ENCODE results near the gene ADA.
"Not testable (repeated sequence)": the region's sequence is repeated elsewhere in the genome, so short reads cannot be mapped to it uniquely, and the experiment has no call there.

ADA gene

GRCh38 chr20:44678990-44679611 lies 27.6 kb upstream of the ADA start:
- DNase-seq (ENCODE audit: low read depth): no peak

GRCh38 chr20:44678242-44678641 lies 26.7 kb upstream of the ADA start:
- no peak for DNase-seq (ENCODE audit: low read depth)

- DNase-seq (ENCODE audit: low read depth): not testable (repeated sequence)
Measured at GRCh38 chr20:44672318-44672902, 20.9 kb upstream of the ADA start.

DNA sequence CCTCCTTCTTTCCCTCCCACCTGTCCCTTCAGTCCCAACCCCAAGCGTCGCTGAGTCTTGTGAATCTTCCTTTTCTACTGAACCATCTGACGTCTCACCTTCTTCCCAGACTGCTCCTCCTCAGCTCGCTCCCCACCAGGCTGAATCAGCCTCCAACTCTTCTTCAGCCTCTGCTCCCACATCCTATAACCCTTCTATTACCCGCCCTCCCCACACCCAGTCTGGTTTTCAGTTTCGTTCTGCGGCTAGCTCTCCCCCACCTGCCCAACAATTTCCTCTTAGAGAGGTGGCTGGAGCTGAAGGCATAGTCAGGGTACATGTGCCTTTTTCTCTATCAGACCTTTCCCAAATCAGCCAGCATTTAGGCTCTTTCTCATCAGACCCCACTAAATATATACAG lies 20.0 kb upstream of the ADA start:
- not testable (repeated sequence) for DNase-seq (ENCODE audit: low read depth)

GRCh38 chr20:44670851-44671250 lies 19.4 kb upstream of the ADA start:
- not testable (repeated sequence) for DNase-seq (ENCODE audit: low read depth)

DNA sequence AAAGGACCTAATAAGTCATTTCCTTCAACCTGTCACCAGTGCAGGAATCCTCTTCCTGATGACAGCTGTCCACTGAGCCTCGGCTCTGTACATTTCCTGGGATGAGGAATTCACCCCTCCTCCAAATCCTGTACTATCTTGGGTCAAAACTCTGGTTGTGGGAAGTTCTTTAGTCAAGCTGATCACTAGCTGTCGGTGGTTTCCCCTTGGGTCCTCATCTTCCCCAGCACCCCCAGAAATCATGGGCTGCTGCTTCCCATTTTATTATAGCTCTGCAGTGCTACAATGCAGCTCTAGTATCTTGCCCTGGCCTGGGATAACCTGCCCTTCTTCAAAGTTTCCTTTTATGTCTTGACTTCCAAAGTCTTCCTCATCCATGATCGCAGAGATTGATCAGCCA lies 14.6 kb upstream of the ADA start:
- no peak for DNase-seq (ENCODE audit: low read depth)

GRCh38 chr20:44664131-44664530 lies 12.6 kb upstream of the ADA start:
- DNase-seq (ENCODE audit: low read depth): no peak

DNA sequence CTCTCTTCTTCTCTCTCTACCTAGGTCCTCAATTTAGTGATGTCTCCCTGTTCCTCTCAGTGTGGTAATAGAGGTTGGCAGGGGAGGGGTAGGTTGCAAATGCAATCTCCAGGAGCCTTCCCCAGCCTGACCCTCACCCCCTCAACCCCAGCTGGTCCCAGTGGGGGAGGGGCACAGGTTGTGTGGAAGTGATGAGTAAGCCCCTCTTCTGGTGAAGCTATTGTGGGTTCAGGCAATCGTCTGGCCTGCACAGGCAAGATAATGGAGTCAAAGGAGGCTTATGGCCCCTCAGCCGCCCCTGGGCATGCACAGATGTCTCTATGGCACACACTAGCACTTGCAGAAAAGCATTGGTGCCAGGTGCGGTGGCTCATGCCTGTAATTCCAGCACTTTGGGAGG lies 10.8 kb upstream of the ADA start:
- no peak for DNase-seq (ENCODE audit: low read depth)

DNA sequence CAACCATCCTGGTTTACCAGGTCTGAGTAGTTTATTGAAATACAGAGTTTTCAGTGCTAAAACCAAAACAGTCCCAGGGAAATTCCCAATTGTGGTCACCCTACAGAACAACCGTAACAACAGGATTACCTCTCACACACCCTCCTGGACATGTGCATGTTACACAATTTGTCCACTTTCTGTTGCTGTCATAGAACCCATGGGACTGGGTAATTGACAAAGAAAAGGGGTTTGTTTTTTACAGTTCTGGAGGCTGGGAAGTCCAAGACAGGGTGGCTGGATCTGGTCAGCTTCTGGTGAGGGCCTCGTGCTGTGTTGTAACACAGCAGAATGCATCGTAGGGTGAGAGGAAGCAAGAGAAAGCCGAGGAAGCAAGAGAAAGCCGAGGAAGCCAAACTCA lies 9.1 kb upstream of the ADA start:
- DNase-seq (ENCODE audit: low read depth): no peak

DNA sequence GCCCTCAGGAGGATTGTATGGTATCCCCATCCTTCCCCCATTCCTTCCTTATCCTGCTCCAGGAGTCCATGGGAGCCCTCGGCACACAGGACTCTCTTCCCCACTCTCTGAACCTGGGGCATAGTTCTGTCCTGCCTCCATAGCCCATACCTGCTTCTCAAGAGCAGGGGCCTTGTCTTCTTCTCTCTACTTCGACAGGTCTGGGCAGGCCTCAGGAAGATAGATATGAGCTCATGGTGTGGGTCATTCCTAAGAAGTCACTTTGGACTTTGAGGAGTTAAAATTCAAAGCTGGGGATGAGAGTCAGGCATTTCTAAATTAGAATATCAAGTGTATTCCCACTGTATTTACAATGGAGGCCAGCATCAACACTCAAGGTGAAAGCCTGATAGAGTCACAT lies 8.4 kb upstream of the ADA start:
- DNase-seq (ENCODE audit: low read depth): no peak

GRCh38 chr20:44658810-44659209 lies 7.3 kb upstream of the ADA start:
- DNase-seq (ENCODE audit: low read depth): no peak

DNA sequence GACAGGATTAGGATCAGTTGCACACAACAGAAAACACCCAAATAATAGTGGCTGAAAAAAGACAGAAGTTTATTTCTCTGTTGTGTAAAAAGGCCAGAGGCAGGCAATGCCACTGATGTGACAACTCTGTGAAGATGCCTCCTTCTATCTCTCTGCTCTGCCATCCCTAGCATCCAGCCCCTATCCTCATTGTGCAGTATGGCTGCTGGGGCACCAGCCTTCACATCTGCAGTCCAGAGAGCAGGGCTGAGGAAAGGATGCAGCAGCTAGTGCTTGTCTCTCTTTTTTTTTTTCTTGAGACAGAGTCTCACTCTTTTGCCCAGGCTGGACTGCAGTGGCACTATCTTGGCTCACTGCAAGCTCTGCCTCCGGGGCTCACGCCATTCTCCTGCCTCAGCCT lies 6.4 kb upstream of the ADA start:
- no peak for DNase-seq (ENCODE audit: low read depth)

DNA sequence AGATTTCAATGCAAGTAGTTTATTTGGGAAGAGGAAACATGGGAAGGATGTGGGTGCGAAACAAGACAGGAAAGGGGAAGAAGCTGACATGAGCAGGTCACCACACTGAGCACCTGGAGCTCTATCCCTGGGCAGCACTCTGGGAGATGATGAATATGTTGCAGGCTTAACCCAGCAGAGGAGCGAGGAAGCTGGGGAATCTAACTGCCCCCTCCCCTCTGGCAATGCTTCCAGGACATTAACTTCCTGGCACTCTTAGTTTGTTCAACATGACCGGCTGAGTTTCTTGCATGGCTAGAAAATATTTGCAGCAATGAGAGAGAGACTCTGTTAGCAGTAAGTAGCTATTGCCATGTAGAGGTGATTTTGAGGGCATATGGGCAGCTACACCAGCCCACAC lies 4.9 kb upstream of the ADA start:
- no peak for DNase-seq (ENCODE audit: low read depth)

- not testable (repeated sequence) for DNase-seq (ENCODE audit: low read depth)
Measured at GRCh38 chr20:44654210-44654609, 2.7 kb upstream of the ADA start.

DNA sequence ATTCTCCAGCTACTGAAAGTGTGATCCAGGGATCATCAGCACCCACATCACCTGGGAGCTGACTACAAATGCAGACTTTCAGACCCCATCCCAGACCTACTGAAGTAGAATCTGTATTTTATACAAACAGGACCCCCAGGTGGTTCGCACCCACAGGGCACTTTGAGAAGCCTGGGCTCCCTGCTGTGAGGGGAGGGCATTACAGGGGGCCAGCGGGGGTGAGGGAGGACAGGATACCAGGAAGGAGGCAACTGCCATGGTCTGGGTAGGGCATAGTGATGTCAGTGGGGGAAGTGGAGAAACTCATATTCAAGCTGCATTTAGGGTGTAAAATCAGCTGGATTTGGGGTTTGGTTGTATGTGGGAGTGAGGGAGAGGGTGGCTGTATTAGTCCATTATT lies 2.0 kb upstream of the ADA start:
- no peak for DNase-seq (ENCODE audit: low read depth)

- no peak for DNase-seq (ENCODE audit: low read depth)
Measured at GRCh38 chr20:44651434-44651683, 140 bp downstream of the ADA start.

DNA sequence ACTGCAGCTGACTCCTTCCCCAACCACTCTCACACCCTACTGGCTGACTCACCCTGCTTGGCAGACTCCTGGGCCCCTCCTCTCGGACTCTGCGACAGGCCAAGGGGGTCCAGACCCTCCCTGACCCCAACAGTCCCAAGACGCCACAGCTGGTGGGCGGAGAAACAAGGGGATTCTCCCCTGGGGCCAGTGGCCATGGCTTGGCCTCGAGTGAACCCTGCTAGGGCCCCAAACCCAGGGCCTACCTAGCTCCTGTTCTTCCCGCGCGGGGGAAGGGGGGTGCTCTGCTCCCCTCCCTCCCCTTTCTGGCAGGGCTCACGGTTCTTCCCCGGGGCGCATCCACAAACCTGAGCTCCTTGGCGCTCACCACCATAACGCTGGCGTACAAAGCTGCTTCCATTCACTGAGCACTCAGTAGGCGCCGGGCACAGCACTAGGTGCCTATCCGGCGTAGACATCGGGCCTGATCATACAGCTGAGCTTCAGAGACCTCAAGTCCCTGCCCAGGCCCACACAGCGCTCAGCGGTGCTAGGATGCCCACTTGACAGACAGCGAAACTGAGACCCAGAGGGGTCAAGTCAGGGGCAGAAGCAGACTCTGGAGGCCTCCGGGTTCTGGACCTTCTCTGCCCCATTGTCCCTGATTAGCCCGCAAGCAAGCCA lies 597 bp downstream of the ADA start:
- DNase-seq (ENCODE audit: low read depth): no peak

DNA sequence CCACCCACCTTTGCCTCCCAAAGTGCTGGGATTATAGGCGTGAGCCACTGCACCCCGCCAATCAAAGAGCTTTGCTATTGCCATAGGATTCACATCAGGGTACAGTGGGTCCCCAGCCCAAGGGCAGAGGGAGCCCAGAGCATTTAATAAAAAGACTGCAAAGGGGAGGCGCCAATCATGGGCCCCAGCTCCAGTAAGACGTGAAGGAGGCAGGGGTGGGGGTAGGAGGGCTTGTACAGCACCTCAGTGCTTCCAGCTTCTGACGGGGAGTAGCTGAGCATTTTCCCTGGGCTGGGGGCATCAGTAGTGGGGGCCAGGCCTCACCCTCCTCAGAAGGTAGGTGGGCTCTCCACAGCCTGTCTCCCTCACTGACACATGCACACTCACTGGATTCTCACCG lies 1.5 kb downstream of the ADA start:
- DNase-seq (ENCODE audit: low read depth): no peak

DNA sequence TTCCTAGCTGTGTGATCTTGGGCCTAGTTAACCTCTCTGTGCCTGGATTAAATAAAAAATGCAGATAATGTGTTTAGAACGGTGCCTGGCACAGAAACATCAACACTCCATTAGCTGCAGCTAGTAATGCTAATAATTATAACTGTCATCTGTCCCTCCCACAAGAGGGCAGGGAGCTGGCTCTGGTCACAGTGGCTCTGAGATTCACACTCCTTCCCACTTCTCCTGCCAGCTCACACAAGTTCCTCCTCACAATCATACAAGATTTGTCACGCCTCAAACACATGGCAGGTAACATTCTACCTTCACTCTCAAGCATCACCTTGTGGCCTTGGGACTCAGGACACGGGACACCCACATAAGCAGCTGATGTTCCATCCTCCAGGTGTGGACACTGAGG lies 2.4 kb downstream of the ADA start:
- DNase-seq (ENCODE audit: low read depth): no peak

- DNase-seq (ENCODE audit: low read depth): no peak
Measured at GRCh38 chr20:44648579-44648978, 2.9 kb downstream of the ADA start.

DNA sequence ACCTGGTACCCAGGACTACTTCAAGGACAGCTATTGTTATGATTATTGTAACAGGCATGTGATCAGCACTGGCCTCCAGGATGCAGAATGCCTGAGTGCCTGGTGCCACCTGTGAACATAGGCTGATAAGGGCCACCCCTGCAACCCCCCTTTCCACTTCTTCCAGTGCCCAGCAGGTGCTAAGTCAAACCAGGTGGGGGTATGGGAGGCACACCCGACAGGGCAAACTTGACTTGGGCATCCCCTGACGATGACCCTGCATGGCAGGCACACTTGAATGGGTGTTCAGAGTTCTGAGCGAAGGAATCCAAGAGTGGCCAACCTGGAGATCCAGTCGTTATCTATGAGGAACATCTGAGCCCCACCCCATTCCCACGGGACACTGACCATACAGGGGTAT lies 3.4 kb downstream of the ADA start:
- DNase-seq (ENCODE audit: low read depth): no peak

DNA sequence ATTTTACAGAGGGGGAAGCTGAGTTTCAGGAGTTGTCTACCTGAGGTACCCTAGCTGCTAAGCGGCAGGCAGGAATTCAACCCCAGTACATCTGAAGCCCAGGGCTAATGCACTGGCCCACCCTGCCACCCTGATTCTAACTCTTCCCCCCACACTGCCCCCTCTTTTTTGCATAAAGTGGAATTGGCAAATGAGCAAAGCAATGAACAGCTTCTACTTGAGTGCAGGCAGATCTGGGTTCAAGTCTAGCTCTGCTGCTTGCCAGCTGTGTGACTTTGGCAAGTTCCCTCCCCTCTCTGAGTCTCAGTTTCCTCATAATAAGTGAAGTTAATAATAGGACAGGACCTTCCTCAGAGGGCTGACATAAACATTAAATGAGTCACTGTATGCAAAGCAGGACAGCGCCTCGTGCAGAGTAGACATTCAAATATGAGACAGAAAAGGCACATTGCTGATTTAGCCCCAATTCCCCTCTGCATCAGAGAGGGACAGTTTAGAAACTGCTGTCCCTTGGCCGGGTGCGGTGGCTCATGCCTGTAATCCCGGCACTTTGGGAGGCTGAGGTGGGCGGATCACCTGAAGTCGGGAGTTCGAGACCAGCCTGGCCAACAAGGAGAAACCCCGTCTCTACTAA lies 4.7 kb downstream of the ADA start:
- DNase-seq (ENCODE audit: low read depth): no peak

DNA sequence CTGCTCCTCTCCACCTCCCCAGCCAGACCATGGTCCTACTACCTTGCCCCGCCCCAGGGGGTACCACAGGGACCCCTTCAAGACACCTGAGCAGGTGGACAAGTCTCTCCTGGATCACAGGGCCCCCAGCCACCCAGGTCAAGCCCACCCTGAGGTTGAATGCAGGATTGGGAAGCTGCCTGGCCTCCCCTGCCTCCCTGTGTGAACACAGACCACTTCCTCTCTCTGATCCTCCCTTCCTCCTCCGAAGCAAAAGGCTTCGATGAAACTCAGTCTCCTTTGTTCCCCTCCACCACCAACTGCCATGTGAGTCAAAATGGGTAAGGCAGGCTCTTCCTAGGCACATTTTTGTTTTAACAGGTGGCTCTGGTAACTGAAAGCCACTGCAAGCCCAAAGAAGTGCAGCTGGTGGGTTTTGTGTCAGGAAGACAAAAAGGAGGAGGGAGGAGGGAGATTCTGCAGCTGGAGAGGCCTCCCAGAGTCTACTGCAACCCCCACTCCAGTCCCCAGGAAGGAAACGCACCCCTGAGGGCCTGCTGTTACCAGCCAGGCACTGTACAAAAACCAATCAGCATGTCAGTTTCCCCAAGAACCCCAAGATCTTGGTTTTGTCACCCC lies 5.4 kb downstream of the ADA start:
- DNase-seq (ENCODE audit: low read depth): no peak

Measured in stimulated activated CD8-positive, alpha-beta memory T cell treated with anti-CD3 and anti-CD28 coated beads, Interleukin-7, amount 100 ng/mL, for 24 hours (primary cell).